GM08714 (cell line): ENCODE measurements around the gene CACNG1.

Experiments used
- H3K4me3 ChIP-seq: fragments of 200-500 bp; sonication (Bioruptor generic); 2 replicates; pipeline ENCODE4 v1.5.1; 2014; ENCODE audit warnings: mild to moderate bottlenecking, low read length, inconsistent platforms
- ZNF274 ChIP-seq: IDR thresholded peaks from 2 replicates; pipeline ENCODE4 v1.6.1; 2012; ENCODE audit warnings: mild to moderate bottlenecking, low read depth, low read length

The CACNG1 gene, protein sequence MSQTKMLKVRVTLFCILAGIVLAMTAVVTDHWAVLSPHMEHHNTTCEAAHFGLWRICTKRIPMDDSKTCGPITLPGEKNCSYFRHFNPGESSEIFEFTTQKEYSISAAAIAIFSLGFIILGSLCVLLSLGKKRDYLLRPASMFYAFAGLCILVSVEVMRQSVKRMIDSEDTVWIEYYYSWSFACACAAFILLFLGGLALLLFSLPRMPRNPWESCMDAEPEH

GRCh38 chr17:67044016-67044772 lies at the start of gene CACNG1:
Gene CACNG1, plus strand, starts transcription at chr17:67044554. Its CDS starts 107 bp downstream, at chr17:67044661.
- no peak for TF ChIP-seq ZNF274
- H3K4me3 ChIP-seq, result no peak within 1 kb of the TSS

GRCh38 chr17:66994930-66995535 lies 49.3 kb upstream of the CACNG1 start:
- TF ChIP-seq ZNF274, result no peak
- H3K4me3 ChIP-seq, result no peak overlapping the region

DNA sequence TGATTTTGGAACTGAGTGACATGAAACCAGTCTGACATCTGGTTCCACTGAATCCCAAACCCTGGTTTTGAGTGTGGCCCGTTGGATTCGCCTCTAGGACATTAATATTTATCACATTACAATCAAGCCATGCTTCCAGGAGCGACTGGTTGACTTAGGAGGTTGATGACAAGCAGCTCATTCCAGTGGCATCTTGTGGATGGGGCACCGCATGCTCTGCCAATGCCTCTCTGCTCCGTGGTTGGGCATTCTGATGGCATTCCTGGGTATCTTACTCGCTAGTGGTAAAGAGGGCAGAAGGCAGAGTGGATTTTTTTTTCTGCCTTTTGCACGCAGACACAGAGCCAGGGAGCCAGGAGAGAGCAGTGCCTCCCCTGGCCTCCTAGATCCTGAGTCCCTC lies 48.4 kb upstream of the CACNG1 start:
- TF ChIP-seq ZNF274, result no peak

DNA sequence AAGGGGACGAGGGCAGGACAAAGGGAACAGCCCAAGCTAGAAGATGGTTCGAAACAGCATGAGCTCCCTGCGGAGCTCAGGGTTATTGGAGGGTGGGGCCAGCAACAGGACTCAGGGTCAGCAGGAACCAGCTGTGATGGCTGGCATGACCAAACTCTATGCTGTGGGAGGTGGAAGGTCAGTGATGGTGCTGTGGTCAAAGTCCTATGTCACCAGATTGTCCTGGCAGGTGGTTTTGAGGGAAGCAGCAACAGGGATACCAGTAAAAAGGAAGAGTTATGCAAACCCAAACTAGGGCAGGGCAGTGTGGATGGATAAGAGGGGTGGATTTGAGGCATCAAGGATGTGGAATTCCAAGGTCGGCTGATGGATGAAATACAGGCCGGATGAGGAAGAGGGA lies 47.4 kb upstream of the CACNG1 start:
- H3K4me3 ChIP-seq, result no peak overlapping the region
- TF ChIP-seq ZNF274, result no peak

More for the DNA sequence above, 48.4 kb upstream of the CACNG1 start:
- no peak overlapping the region for H3K4me3 ChIP-seq

DNA sequence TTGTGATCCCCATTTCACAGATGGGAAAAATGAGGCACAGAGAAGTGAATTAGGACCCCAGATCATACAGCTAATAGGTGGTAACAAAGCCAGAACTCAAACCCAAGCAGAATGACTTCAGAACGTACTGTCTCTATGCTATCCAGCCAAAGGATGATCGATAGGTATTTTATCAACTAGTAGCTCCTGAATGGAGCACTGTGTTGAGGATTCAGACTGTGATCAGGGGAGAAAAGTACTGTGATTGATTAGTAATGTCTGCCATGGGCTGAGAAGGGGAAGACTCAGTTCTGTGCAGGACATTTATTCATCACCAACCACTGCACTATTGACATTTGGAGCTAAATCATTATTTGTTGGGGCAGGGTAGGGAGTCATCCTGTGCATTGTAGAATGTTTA lies 41.1 kb upstream of the CACNG1 start:
- no peak for TF ChIP-seq ZNF274
- H3K4me3 ChIP-seq, result no peak overlapping the region

- TF ChIP-seq ZNF274, result no peak
- no peak overlapping the region for H3K4me3 ChIP-seq
Observed at GRCh38 chr17:67004181-67004580, 40.2 kb upstream of the CACNG1 start.

DNA sequence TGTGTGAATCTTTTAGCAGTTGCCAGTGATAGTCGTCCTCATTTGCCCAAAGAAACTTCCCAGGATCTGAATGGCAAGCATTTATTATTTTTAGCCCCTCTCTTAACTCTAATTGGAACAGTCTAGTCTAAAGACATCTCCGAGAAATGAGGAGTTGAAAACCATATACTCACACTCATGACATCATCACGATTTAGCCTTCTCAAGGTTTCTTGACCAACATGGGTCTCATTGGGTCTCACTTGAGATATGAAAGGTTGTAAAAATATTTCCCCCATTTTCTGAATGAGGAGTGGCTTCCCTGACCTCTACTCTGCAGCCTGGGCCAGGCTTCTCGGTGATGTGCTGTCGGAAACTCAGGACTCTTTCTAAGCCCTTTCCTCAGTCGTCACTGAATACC lies 37.1 kb upstream of the CACNG1 start:
- no peak overlapping the region for H3K4me3 ChIP-seq
- no peak for TF ChIP-seq ZNF274

- no peak overlapping the region for H3K4me3 ChIP-seq
- TF ChIP-seq ZNF274, result no peak
Observed at GRCh38 chr17:67008101-67008500, 36.3 kb upstream of the CACNG1 start.

DNA sequence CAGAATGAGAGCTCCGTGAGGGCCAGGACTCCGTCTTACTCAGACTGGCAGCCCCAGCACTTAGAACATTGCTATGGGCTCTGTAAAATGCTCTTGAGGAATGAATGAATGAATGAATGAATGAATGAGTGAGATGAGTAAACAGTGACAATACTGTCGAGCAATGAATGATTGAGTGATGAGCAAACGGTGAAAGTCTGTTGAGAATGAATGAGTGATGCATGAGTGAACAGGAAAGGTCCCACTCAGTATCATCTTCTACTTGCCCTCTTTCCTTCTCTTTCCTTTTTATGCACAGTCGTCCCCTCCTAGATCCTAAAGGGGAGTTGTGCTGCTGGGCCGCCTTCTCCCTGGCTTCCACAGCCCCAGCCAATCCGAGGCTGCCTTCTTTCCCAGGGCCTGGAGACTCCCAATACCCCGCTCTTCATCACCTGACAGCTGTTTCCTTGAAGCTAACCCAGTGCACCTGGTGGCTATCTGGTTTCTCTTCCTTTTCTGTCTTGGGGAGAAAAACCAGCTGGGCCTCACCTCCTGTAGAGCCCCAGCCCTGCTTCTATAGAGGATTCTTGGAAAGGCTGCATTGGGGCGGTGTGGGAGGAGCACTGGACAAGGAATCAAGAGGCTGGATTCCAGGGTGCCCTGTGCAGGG lies 32.7 kb upstream of the CACNG1 start:
- TF ChIP-seq ZNF274, result no peak
- no peak overlapping the region for H3K4me3 ChIP-seq

DNA sequence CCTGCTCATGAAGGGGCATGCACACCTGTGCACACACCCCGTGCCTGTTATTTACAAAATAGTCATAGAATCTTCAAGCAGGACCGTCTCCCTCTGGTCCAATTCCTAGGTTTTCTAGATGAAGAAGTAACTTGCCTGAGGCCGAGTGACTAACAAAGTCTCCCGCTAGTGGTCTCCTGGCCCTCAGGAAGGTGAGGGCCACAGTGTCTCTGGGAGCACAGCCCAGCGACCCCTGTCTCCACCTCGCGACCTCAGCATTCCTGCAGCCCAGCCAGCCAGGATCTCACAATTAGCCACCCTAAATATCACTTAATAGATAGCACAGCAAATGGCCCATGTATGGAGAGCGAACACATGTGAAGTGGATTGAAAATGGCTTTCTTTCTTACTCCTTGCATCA lies 30.5 kb upstream of the CACNG1 start:
- TF ChIP-seq ZNF274, result no peak
- H3K4me3 ChIP-seq, result no peak overlapping the region

- TF ChIP-seq ZNF274, result no peak
- H3K4me3 ChIP-seq, result no peak overlapping the region
Observed at GRCh38 chr17:67015001-67015400, 29.4 kb upstream of the CACNG1 start.

- no peak for TF ChIP-seq ZNF274
Observed at GRCh38 chr17:67016039-67016762, 28.2 kb upstream of the CACNG1 start.

GRCh38 chr17:67017910-67018309 lies 26.4 kb upstream of the CACNG1 start:
- no peak for TF ChIP-seq ZNF274
- H3K4me3 ChIP-seq, result no peak overlapping the region

More at GRCh38 chr17:67016039-67016762, 28.2 kb upstream of the CACNG1 start:
- H3K4me3 ChIP-seq, result no peak overlapping the region

DNA sequence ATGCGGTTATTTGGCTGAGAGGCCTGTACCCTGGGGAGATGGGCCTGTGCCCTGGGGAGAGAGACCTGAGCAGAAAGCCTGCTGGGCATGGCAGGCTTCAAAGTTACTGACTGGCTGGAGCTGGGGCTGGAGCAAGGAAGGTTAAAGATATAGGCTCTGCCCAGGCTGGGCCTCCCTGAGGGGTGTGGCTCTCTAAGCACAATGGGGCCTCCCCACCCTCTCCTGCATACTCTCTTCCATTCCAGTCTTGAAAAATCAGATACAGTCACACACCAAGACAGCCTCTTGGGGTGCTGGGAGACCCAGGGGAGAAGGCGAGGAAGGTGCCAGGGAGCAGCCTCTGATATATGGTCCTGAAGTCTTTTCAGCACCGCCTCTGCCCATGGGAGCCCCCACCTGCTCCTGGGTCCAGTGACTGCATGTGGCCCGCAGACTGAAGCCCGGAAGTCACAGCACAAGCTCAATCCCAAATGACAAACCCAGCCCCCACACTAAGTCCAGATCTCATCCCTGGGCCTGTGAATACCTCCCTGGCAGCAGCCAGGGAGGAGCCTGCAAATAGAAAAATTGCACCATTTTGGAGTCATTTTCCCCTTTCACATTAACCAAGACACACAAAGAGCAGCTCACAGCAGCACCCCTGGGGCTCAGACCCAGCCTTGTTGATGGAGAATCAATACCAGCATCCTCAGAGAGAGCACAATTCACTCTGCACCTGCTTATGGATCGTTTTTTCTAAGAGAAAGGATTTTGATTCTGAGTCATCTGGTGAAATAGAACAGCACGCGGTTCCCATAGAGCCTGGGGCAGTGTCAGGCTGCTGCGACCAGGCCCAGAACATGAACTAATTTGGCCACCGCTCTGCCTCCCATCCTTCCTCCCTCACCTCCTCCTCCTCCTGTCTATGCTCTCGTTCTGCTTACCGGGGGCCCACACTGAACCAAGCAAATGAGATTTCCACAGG lies 25.6 kb upstream of the CACNG1 start:
- H3K4me3 ChIP-seq, result no peak overlapping the region
- TF ChIP-seq ZNF274, result no peak
